ENCODE data around the gene WNT3.
"Not testable (repeated sequence)": the region's sequence is repeated elsewhere in the genome, so short reads cannot be mapped to it uniquely, and the experiment has no call there.

WNT3 gene

GRCh38 chr17:46759141-46759540, 59.4 kb downstream of the WNT3 start:
- Mint-ChIP-seq H3K4me1 (peaks cover 8% of the 10 kb centered on the region), H3K4me3 (no peak overlapping the region), H3K9me3 (no peaks in the 10 kb centered on the region), H3K27me3 (ENCODE audit: low read depth, poor library complexity) (no peaks in the 10 kb centered on the region), H3K36me3 (ENCODE audit: low read depth) (peaks cover 39% of the 10 kb centered on the region), H3K27ac (no peak overlapping the region)
- TF ChIP-seq CTCF (IDR thresholded peaks at IDR 0.05) = no peak
- no peak for DNase-seq

- peaks cover 5% of the 10 kb centered on the region for H3K4me1 Mint-ChIP-seq
- no peak for DNase-seq
- H3K36me3 Mint-ChIP-seq (ENCODE audit: low read depth) = peaks cover 39% of the 10 kb centered on the region
- TF ChIP-seq CTCF (IDR thresholded peaks at IDR 0.05) = no peak
- H3K27ac Mint-ChIP-seq = no peak overlapping the region
- no peaks in the 10 kb centered on the region for H3K9me3 Mint-ChIP-seq
- no peak overlapping the region for H3K4me3 Mint-ChIP-seq
- H3K27me3 Mint-ChIP-seq (ENCODE audit: low read depth, poor library complexity) = no peaks in the 10 kb centered on the region
Measured at GRCh38 chr17:46758614-46759013, 59.9 kb downstream of the WNT3 start.

GRCh38 chr17:46757588-46757987, 60.9 kb downstream of the WNT3 start:
- not testable (repeated sequence) for H3K27me3 Mint-ChIP-seq (ENCODE audit: low read depth, poor library complexity); H3K27ac Mint-ChIP-seq; H3K9me3 Mint-ChIP-seq; H3K4me1 Mint-ChIP-seq; DNase-seq; H3K4me3 Mint-ChIP-seq
- peaks cover 31% of the 10 kb centered on the region for H3K36me3 Mint-ChIP-seq (ENCODE audit: low read depth)

- Mint-ChIP-seq H3K27me3 (ENCODE audit: low read depth, poor library complexity) (no peaks in the 10 kb centered on the region), H3K9me3 (no peaks in the 10 kb centered on the region), H3K4me1 (peaks cover 5% of the 10 kb centered on the region), H3K27ac (no peak overlapping the region), H3K36me3 (ENCODE audit: low read depth) (peaks cover 30% of the 10 kb centered on the region), H3K4me3 (no peak overlapping the region)
- TF ChIP-seq CTCF (IDR thresholded peaks at IDR 0.05) = no peak
- DNase-seq = no peak
Measured at GRCh38 chr17:46756861-46757260, 61.6 kb downstream of the WNT3 start.

GRCh38 chr17:46756081-46756735, 62.3 kb downstream of the WNT3 start:
- Mint-ChIP-seq H3K4me1 (peaks cover 5% of the 10 kb centered on the region), H3K4me3 (no peak overlapping the region), H3K27ac (no peak overlapping the region), H3K36me3 (ENCODE audit: low read depth) (peaks cover 30% of the 10 kb centered on the region), H3K27me3 (ENCODE audit: low read depth, poor library complexity) (no peaks in the 10 kb centered on the region), H3K9me3 (no peaks in the 10 kb centered on the region)
- DNase-seq = no peak
- no peak for TF ChIP-seq CTCF (IDR thresholded peaks at IDR 0.05)

- Mint-ChIP-seq H3K36me3 (ENCODE audit: low read depth) (peaks cover 26% of the 10 kb centered on the region), H3K4me1 (peaks cover 5% of the 10 kb centered on the region), H3K9me3 (no peaks in the 10 kb centered on the region), H3K27ac (no peak overlapping the region), H3K27me3 (ENCODE audit: low read depth, poor library complexity) (no peaks in the 10 kb centered on the region), H3K4me3 (no peak overlapping the region)
- DNase-seq = no peak
- no peak for TF ChIP-seq CTCF (IDR thresholded peaks at IDR 0.05)
Measured at GRCh38 chr17:46753776-46754175, 64.7 kb downstream of the WNT3 start.
